Stomach (tissue), 9 donors: ENCODE results near the gene S100A9. TPM values are rescaled to one million over a fixed set of nuclear protein-coding genes. Genes with fewer than 3 reads are reported as not detected.

Source experiments
- DNase-seq, 2 donors: peaks; one replicate each; pipeline versions ENCODE4 v3.0.0 to v3.0.0-alpha.2; 2013 to 2019
- H3K27ac ChIP-seq, 5 donors: fragments of 200-600 bp in 4 of 5; sonication (generic) in 4 of 5; one replicate each; pipeline ENCODE4 v1.5.1; 2013 to 2019; ENCODE audit warnings: mild to moderate bottlenecking in 1 of 5, moderate library complexity in 1 of 5
- H3K27me3 ChIP-seq, 3 donors: fragments of 200-600 bp; sonication (generic); one replicate each; pipeline ENCODE4 v1.5.1; 2017 to 2019; ENCODE audit warnings: mixed run types in 1 of 3
- H3K36me3 ChIP-seq, 4 donors: fragments of 200-600 bp; sonication (generic); 1 replicate in 3 of 4; 2 replicates in 1 of 4; pipeline ENCODE4 v1.5.1; 2016 to 2019
- H3K4me1 ChIP-seq, 4 donors: fragments of 200-600 bp; sonication (generic); one replicate each; pipeline ENCODE4 v1.5.1; 2016 to 2019
- H3K4me3 ChIP-seq, 4 donors: fragments of 200-600 bp; sonication (generic) in 3 of 4; one replicate each; pipeline ENCODE4 v1.5.1; 2016 to 2019; ENCODE audit warnings: mild to moderate bottlenecking in 1 of 4
- H3K9me3 ChIP-seq, 4 donors: fragments of 200-600 bp; sonication (generic); one replicate each; pipeline ENCODE4 v1.5.1; 2016 to 2019
- CTCF ChIP-seq, 7 experiments: fragments of 450-650 bp in 4 of 7; fragments of 200-600 bp in 3 of 7; sonication (generic) in 3 of 7; IDR thresholded peaks; one replicate each; pipeline ENCODE4 v1.5.1; 2016 to 2019; ENCODE audit warnings: antibody characterized with exemption in 7 of 7, control low read depth in 2 of 7, mild to moderate bottlenecking in 1 of 7
- EP300 ChIP-seq: sonication (generic); formaldehyde crosslinking; IDR thresholded peaks from one replicate; pipeline ENCODE4 v1.6.1; 2017; ENCODE audit warnings: antibody characterized with exemption
- POLR2A ChIP-seq, 4 donors: fragments of 450-650 bp; IDR thresholded peaks; one replicate each; pipeline ENCODE4 v1.6.1; 2016; ENCODE audit warnings: antibody characterized with exemption in 4 of 4, control low read depth in 2 of 4, mild to moderate bottlenecking in 1 of 4, moderate library complexity in 1 of 4
- POLR2AphosphoS5 ChIP-seq, 3 donors: sonication (generic); formaldehyde crosslinking; IDR thresholded peaks; one replicate each; pipeline ENCODE4 v1.6.1; 2016; ENCODE audit warnings: antibody characterized with exemption in 3 of 3
- WGBS, 5 donors: extraction: QIAGEN DNeasy Blood & Tissue Kit in 3 of 5; methylation state at CpG; one replicate each; pipeline versions ENCODE4 v1.1.5 to v1.1.7; 2013 to 2018; 5-methylcytosine and 5-hydroxymethylcytosine counted together
- intact Hi-C: fragments of 100-400 bp; cut with DNase I; formaldehyde crosslinking; loops from one replicate; pipeline ENCODE4 v1.15.1; 2023; ENCODE audit warnings: low total_unique reads
- polyA plus RNA-seq, 3 donors: library from polyadenylated mRNA; stranded (reverse); fragments of 200-250 nt; gene quantifications; one replicate each; pipeline ENCODE4 v1.2.3, GENCODE V29; 2013
- total RNA-seq, 5 donors: library from RNA; depleted of rRNA; stranded (reverse); fragments of >200 nt; gene quantifications; one replicate each; pipeline versions ENCODE4 v1.1.0 to v1.2.3, GENCODE V29; 2014 to 2016
- donor health status: healthy with polysubstance abuse.
- donor health status: Bipolar disorder and iron deficiency.
- donor health status: healthy.

The S100A9 gene
- total and polyA plus RNA-seq, 8 donors: 17.4 to 9,878 (median 276) TPM; not detected in 1

GRCh38 chr1:153337980-153338853 lies 19.4 kb upstream of the S100A9 start:
- WGBS, 5 donors: 54 to 74% (median 68%) methylated on average over 8 of the region's 8 CpGs
- H3K4me1 ChIP-seq: no peaks in the 10 kb centered on the region
- no peak for TF ChIP-seq EP300
- no peak for TF ChIP-seq POLR2A (IDR thresholded peaks at IDR 0.05)
- no peak for TF ChIP-seq POLR2AphosphoS5 (IDR thresholded peaks at IDR 0.05)
- no peak for TF ChIP-seq CTCF (IDR thresholded peaks at IDR 0.05)
- intact Hi-C loops: no loop called here
- H3K4me3 ChIP-seq: no peak overlapping the region
- no peak for DNase-seq
- H3K9me3 ChIP-seq: no peaks in the 10 kb centered on the region
- H3K27ac ChIP-seq: no peak overlapping the region
- H3K36me3 ChIP-seq: no peaks in the 10 kb centered on the region
- peaks cover 0 to 15% (median 0%) of the 10 kb centered on the region in 3 donors for H3K27me3 ChIP-seq

DNA sequence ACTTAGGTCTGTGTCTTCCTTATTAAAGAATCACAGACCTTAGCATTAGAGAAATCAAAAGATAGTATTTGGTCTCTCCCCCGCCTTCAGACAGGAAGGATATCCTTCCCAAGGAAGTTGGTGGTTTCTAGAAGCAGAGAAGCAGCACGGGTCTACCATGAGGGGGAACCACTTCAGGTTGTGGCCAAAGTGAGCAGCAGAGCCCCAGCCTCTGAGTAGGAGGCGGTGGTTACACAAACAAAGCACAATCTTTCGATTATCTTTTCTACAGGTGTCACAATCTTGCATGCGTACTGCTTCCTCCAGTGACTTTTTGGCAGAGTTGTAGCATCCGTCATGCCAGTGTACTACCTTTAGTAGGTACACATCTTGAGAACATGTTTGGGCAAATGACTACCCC lies 17.9 kb upstream of the S100A9 start:
- DNase-seq: no peak
- Histone ChIP-seq H3K36me3 (no peaks in the 10 kb centered on the region), H3K27me3 (peaks cover 0 to 21% (median 0%) of the 10 kb centered on the region in 3 donors), H3K9me3 (no peaks in the 10 kb centered on the region), H3K4me1 (peaks cover 0 to 6% (median 0%) of the 10 kb centered on the region in 4 donors), H3K4me3 (no peak overlapping the region), H3K27ac (no peak overlapping the region)
- 51 to 67% (median 54%) methylated on average over 6 of the region's 6 CpGs for WGBS, 5 donors
- TF ChIP-seq CTCF (IDR thresholded peaks at IDR 0.05) (no peak), POLR2AphosphoS5 (IDR thresholded peaks at IDR 0.05) (no peak), EP300 (no peak), POLR2A (IDR thresholded peaks at IDR 0.05) (no peak)
- intact Hi-C loops: no loop called here

DNA sequence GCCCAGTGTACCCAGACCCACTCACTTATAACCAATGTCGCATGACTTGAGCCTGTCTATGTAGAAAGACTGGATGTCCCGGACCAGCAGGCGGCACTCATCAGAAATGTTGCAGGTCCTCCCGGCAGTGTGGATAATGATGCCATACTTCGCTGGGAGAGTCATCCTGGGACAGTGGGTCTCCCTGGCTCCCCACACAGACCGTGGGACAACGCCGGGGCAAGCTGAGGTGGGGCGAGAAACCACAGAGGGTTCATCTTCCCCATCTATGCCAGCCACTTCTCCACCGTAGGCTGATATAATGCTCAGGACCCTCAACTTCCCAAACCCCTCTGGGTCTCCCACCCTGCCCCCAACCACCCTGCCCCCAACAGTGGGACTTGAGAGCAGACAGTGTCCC lies 17.3 kb upstream of the S100A9 start:
- WGBS, 5 donors: 81 to 96% (median 88%) methylated on average over 10 of the region's 10 CpGs
- no peak for TF ChIP-seq POLR2A (IDR thresholded peaks at IDR 0.05)
- no peak for TF ChIP-seq CTCF (IDR thresholded peaks at IDR 0.05)
- TF ChIP-seq POLR2AphosphoS5 (IDR thresholded peaks at IDR 0.05): no peak
- TF ChIP-seq EP300: no peak
- Histone ChIP-seq H3K36me3 (no peaks in the 10 kb centered on the region), H3K4me3 (no peak overlapping the region), H3K27ac (no peak overlapping the region), H3K9me3 (no peaks in the 10 kb centered on the region), H3K4me1 (peaks cover 0 to 12% (median 0%) of the 10 kb centered on the region in 4 donors), H3K27me3 (peaks cover 0 to 26% (median 0%) of the 10 kb centered on the region in 3 donors)
- no peak for DNase-seq
- intact Hi-C loops: no loop called here

- Histone ChIP-seq H3K9me3 (no peaks in the 10 kb centered on the region), H3K4me1 (peaks cover 0 to 14% (median 0%) of the 10 kb centered on the region in 4 donors), H3K4me3 (no peak overlapping the region), H3K27me3 (peaks cover 0 to 37% (median 0%) of the 10 kb centered on the region in 3 donors), H3K27ac (no peak overlapping the region), H3K36me3 (no peaks in the 10 kb centered on the region)
- WGBS, 5 donors: 84 to 95% (median 88%) methylated on average over 4 of the region's 4 CpGs
- intact Hi-C loops: no loop called here
- no peak for DNase-seq
- TF ChIP-seq POLR2A (IDR thresholded peaks at IDR 0.05): no peak
- TF ChIP-seq POLR2AphosphoS5 (IDR thresholded peaks at IDR 0.05): no peak
- no peak for TF ChIP-seq CTCF (IDR thresholded peaks at IDR 0.05)
- TF ChIP-seq EP300: no peak
Measured at GRCh38 chr1:153341431-153341934, 16.2 kb upstream of the S100A9 start.
